ENCODE results near the gene RPL21.
"Not testable (repeated sequence)": the region's sequence is repeated elsewhere in the genome, so short reads cannot be mapped to it uniquely, and the experiment has no call there.

Gene RPL21

GRCh38 chr13:27290715-27291114, 39.4 kb downstream of the RPL21 start:
- no peak for DNase-seq

GRCh38 chr13:27291967-27292366, 40.6 kb downstream of the RPL21 start:
- not testable (repeated sequence) for DNase-seq

GRCh38 chr13:27293076-27293691, 41.8 kb downstream of the RPL21 start:
- peak in 1 of 2 experiments; percentile 21 for DNase-seq

- no peak for DNase-seq
These were observed 42.6 kb downstream of the RPL21 start for GRCh38 chr13:27293873-27294515.

GRCh38 chr13:27295096-27295495, 43.7 kb downstream of the RPL21 start:
- peak in 1 of 2 experiments; percentile 32 for DNase-seq

GRCh38 chr13:27295660-27296059, 44.3 kb downstream of the RPL21 start:
- no peak for DNase-seq

GRCh38 chr13:27296496-27296895, 45.1 kb downstream of the RPL21 start:
- no peak for DNase-seq

- no peak for DNase-seq
These were observed 47.5 kb downstream of the RPL21 start for GRCh38 chr13:27298849-27299248.

- DNase-seq: not testable (repeated sequence)
These were observed 49.0 kb downstream of the RPL21 start for GRCh38 chr13:27300406-27300805.

- DNase-seq: no peak
These were observed 49.7 kb downstream of the RPL21 start for GRCh38 chr13:27300941-27301586.

GRCh38 chr13:27302643-27303262, 51.4 kb downstream of the RPL21 start:
- no peak for DNase-seq

GRCh38 chr13:27304099-27304498, 52.7 kb downstream of the RPL21 start:
- no peak for DNase-seq

- DNase-seq: no peak
These were observed 53.3 kb downstream of the RPL21 start for GRCh38 chr13:27304611-27305010.

All from activated T-cell treated with anti-CD3 and anti-CD28 coated beads, Interleukin-2, amount 50 U/mL, for 48 hours (primary cell).